ENCODE data around the gene ATG4A. TPM values are rescaled to one million over a fixed set of nuclear protein-coding genes. Genes with fewer than 3 reads are reported as not detected.

The ATG4A gene
- total RNA-seq, 1 donor: 12.7 TPM

- DNase-seq (ENCODE audit: low read depth): no peak
- TF ChIP-seq CTCF (IDR thresholded peaks at IDR 0.05; ENCODE audit: insufficient read depth, low read length): no peak
- no peak overlapping the region for H3K4me3 ChIP-seq (ENCODE audit: low read depth, low read length)
These were observed 3.8 kb upstream of the ATG4A start for GRCh38 chrX:108087792-108088191.

GRCh38 chrX:108088511-108088910, 3.1 kb upstream of the ATG4A start:
- DNase-seq (ENCODE audit: low read depth): no peak
- no peak for TF ChIP-seq CTCF (IDR thresholded peaks at IDR 0.05; ENCODE audit: insufficient read depth, low read length)
- no peak overlapping the region for H3K4me3 ChIP-seq (ENCODE audit: low read depth, low read length)

- peak; percentile 40 for DNase-seq (ENCODE audit: low read depth)
- TF ChIP-seq CTCF (IDR thresholded peaks at IDR 0.05; ENCODE audit: insufficient read depth, low read length): no peak
- peak overlapping the region; percentile 76 for H3K4me3 ChIP-seq (ENCODE audit: low read depth, low read length)
These were observed 901 bp upstream of the ATG4A start for GRCh38 chrX:108090491-108091263.

GRCh38 chrX:108091878-108092291, 307 bp downstream of the ATG4A start:
- no peak for TF ChIP-seq CTCF (IDR thresholded peaks at IDR 0.05; ENCODE audit: insufficient read depth, low read length)

GRCh38 chrX:108097380-108097779, 5.8 kb downstream of the ATG4A start:
- no peak overlapping the region for H3K4me3 ChIP-seq (ENCODE audit: low read depth, low read length)
- DNase-seq (ENCODE audit: low read depth): peak; percentile 1
- no peak for TF ChIP-seq CTCF (IDR thresholded peaks at IDR 0.05; ENCODE audit: insufficient read depth, low read length)

More at GRCh38 chrX:108091878-108092291, 307 bp downstream of the ATG4A start:
- peak overlapping the region; percentile 77 for H3K4me3 ChIP-seq (ENCODE audit: low read depth, low read length)
- peak; percentile 4 for DNase-seq (ENCODE audit: low read depth)

- no peak for DNase-seq (ENCODE audit: low read depth)
- H3K4me3 ChIP-seq (ENCODE audit: low read depth, low read length): no peak overlapping the region
- TF ChIP-seq CTCF (IDR thresholded peaks at IDR 0.05; ENCODE audit: insufficient read depth, low read length): no peak
These were observed 13.9 kb downstream of the ATG4A start for GRCh38 chrX:108105473-108105872.
